Type B pancreatic cell (in vitro differentiated cells): ENCODE data around the gene LRRN4CL. TPM values are rescaled to one million over a fixed set of nuclear protein-coding genes. Genes with fewer than 3 reads are reported as not detected.

Experiments
- DNase-seq: peaks from one replicate; pipeline ENCODE4 v3.0.0; 2021; ENCODE audit warnings: mixed read lengths; ENCODE audit not compliant: unreplicated experiment; ENCODE audit errors: extremely low spot score
- H3K27ac Mint-ChIP-seq: 2 replicates; pipeline ENCODE4 v1.8.0; 2021; ENCODE audit warnings: mild to moderate bottlenecking, mixed read lengths
- H3K27me3 Mint-ChIP-seq: 2 replicates; pipeline ENCODE4 v1.8.0; 2021; ENCODE audit warnings: mixed read lengths
- H3K36me3 Mint-ChIP-seq: 2 replicates; pipeline ENCODE4 v1.8.0; 2021; ENCODE audit warnings: mixed read lengths
- H3K4me1 Mint-ChIP-seq: one replicate; pipeline ENCODE4 v1.8.0; 2021; ENCODE audit warnings: mixed read lengths; ENCODE audit not compliant: unreplicated experiment
- H3K4me3 Mint-ChIP-seq: 2 replicates; pipeline ENCODE4 v1.8.0; 2021; ENCODE audit warnings: mild to moderate bottlenecking, mixed read lengths
- H3K9me3 Mint-ChIP-seq: 2 replicates; pipeline ENCODE4 v1.8.0; 2021; ENCODE audit warnings: mixed read lengths
- CTCF ChIP-seq: fragments of 200-600 bp; sonication (generic); conservative IDR thresholded peaks from 2 replicates; pipeline ENCODE4 v1.5.0; 2021; ENCODE audit warnings: antibody characterized with exemption, mild to moderate bottlenecking
- total RNA-seq: library from RNA; stranded (reverse); gene quantifications from 2 replicates; pipeline ENCODE4 v1.2.1, GENCODE V29; 2021; ENCODE audit warnings: low replicate concordance

Gene LRRN4CL
- total RNA-seq, 1 donor from 2014 or later: 1.0 TPM

GRCh38 chr11:62671236-62671607 lies 18.1 kb downstream of the LRRN4CL start:
- Mint-ChIP-seq H3K36me3 (peaks cover 9% of the 10 kb centered on the region), H3K4me1 (peaks cover 24% of the 10 kb centered on the region), H3K27ac (peak overlapping the region; percentile 95), H3K4me3 (peak overlapping the region; percentile 100), H3K9me3 (no peaks in the 10 kb centered on the region), H3K27me3 (no peaks in the 10 kb centered on the region)
- TF ChIP-seq CTCF: no peak
- DNase-seq: no peak

DNA sequence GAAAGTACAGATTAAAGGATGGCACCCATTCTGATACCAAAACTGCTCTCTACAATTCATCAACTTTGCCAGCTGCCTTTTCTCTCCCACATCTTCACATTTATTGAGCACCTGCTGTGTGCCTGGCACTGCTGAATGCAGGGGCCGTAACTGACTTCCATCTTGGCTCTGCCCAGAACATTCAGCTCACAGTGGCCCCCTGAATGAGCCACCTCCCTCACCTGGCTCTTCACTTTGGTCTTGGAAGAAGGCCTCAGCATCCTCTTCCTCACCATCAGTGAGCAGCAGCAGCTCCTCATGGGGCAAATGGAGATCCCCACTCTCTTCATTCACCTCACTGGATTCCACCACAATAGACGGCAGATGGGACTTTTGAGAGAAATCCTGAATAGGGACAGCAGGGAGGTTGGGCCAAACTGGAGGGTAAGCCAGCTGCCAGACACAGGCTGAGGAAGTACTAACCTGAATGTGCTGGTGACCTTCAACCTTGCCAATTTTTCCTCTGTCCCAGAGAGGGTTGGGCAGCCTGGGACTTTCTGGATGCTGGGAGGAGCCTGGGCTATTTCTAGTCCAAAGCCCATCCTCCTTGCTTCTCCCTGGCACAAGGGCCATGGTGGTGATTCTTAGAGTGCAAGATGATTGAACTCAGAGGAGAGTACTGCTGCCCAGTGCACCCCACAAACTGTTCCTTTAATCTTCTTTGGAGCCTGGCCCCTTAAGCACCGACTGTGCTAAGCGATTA lies 19.7 kb downstream of the LRRN4CL start:
- no peak for DNase-seq
- Mint-ChIP-seq H3K27me3 (no peaks in the 10 kb centered on the region), H3K36me3 (peaks cover 7% of the 10 kb centered on the region), H3K27ac (peak overlapping the region; percentile 54), H3K4me3 (peak overlapping the region; percentile 100), H3K4me1 (peaks cover 24% of the 10 kb centered on the region), H3K9me3 (no peaks in the 10 kb centered on the region)
- no peak for TF ChIP-seq CTCF

GRCh38 chr11:62667460-62667859 lies 21.9 kb downstream of the LRRN4CL start:
- no peak for DNase-seq
- Mint-ChIP-seq H3K4me3 (peak overlapping the region; percentile 98), H3K27me3 (no peaks in the 10 kb centered on the region), H3K9me3 (no peaks in the 10 kb centered on the region), H3K27ac (peak overlapping the region; percentile 49), H3K36me3 (peaks cover 9% of the 10 kb centered on the region), H3K4me1 (peaks cover 24% of the 10 kb centered on the region)
- no peak for TF ChIP-seq CTCF

DNA sequence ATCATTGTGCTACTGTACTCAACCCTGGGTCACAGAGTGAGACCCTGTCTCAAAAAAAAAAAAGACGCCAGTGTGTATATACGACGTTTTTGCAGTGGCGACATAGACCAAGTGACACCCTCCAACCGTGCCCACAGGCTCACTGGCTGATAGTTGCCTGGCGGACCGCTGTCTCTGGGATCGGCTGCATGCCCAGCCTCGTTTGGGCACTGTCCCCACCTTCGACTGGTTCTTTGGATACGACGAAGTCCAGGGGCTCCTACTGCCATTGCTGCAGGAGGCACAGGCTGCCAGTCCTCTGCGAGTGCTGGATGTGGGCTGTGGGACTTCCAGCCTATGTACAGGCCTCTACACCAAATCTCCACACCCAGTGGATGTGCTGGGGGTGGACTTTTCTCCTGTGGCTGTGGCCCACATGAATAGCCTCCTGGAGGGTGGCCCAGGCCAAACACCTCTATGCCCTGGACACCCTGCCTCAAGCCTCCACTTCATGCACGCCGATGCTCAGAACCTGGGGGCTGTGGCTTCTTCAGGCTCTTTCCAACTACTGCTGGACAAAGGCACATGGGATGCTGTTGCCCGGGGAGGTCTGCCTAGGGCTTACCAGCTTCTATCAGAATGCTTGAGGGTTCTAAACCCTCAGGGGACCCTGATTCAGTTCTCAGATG lies 22.9 kb downstream of the LRRN4CL start:
- Mint-ChIP-seq H3K36me3 (peaks cover 6% of the 10 kb centered on the region), H3K4me1 (peaks cover 21% of the 10 kb centered on the region), H3K9me3 (no peaks in the 10 kb centered on the region), H3K27me3 (no peaks in the 10 kb centered on the region), H3K4me3 (peak overlapping the region; percentile 98), H3K27ac (peak overlapping the region; percentile 95)
- TF ChIP-seq CTCF: no peak
- DNase-seq: no peak

DNA sequence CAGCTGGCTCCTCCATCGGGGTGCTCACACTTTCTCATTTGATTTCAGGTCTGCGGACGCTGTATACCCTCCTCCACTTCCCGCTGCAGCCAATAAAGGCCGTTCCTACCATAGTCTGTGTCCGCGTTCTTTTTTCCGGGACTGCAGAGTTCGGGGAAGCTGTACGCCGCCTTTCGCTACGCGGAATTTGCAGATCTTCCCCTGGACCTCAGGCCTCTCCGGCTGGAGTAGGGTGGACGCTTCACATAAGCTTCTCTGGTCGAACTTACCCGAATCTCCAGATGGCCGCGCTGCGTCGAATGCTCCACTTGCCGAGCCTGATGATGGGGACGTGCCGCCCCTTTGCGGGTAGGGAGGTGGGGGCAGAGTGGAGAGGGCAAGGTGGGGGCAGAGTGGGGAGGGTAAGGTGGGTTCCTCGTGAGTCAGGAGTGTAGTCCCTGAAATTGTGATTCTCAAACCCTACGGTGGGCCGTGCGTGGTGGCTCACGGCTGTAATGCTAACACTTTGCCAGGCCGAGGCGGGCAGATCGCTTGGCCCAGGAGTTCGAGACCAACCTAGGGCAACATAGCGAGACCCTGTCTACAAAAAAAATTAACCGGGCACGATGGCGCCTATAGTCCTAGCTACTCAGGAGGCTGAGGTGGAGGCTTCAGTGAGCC lies 23.6 kb downstream of the LRRN4CL start:
- TF ChIP-seq CTCF: no peak
- H3K27ac Mint-ChIP-seq: peak overlapping the region; percentile 95
- DNase-seq: no peak
- H3K27me3 Mint-ChIP-seq: no peaks in the 10 kb centered on the region
- no peaks in the 10 kb centered on the region for H3K9me3 Mint-ChIP-seq
- peaks cover 6% of the 10 kb centered on the region for H3K36me3 Mint-ChIP-seq
- H3K4me3 Mint-ChIP-seq: peak overlapping the region; percentile 98
- H3K4me1 Mint-ChIP-seq: peaks cover 14% of the 10 kb centered on the region
